ENCODE measurements around the gene GBE1. TPM values are rescaled to one million over a fixed set of nuclear protein-coding genes. Genes with fewer than 3 reads are reported as not detected.

Gene GBE1
- total and polyA plus RNA-seq, 2 donors (not counting 1 experiment from before 2014, with no cell fraction given): 153 to 232 TPM

DNA sequence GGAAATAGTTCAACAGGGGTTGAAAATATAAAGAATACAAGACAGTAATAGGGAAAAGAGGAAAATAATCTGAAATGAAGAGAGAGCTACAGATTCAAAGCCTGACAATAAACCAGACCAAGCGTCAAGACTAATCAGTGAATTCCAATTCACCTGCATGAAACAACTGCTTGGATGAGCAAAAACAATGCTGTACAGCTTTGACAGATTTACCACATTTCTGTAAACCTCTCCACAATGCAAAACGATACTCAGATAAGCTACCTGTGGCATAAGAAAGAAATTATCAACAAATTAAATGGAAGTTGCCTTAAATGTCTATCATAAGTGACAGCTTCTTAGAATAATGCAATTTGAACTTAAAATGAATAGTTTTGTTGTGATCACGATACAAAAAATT, 65.4 kb downstream of the GBE1 start:
- H4K20me1 ChIP-seq (ENCODE audit: control insufficient read depth, extremely low read depth, insufficient read depth, low read length): no peaks in the 10 kb centered on the region
- H3K36me3 ChIP-seq (ENCODE audit: control insufficient read depth, insufficient read depth, low read length): no peaks in the 10 kb centered on the region
- no peak overlapping the region for H3K4me3 ChIP-seq (replicated peaks in 1 of 4; ENCODE audit: control extremely low read depth in 1 of 4, insufficient read depth in 1 of 4, low read depth in 3 of 4, low read length in 4 of 4)
- no peak for TF ChIP-seq EZH2 (IDR thresholded peaks at IDR 0.05; ENCODE audit: low read length, missing control alignments)
- no peak for TF ChIP-seq CTCF (conservative IDR thresholded peaks at IDR 0.05 in 1 of 2, IDR thresholded peaks at IDR 0.05 in 1 of 2; ENCODE audit: low read depth in 1 of 2, low read length in 2 of 2)
- no peaks in the 10 kb centered on the region for H3K9me3 ChIP-seq (ENCODE audit: control insufficient read depth, insufficient read depth, low read depth, low read length)
- no peak overlapping the region for H3K27ac ChIP-seq (ENCODE audit: insufficient read depth, low read length)
- H3K9ac ChIP-seq (ENCODE audit: insufficient read depth, low read length): no peak overlapping the region
- H2AFZ ChIP-seq (ENCODE audit: low read length): no peak overlapping the region
- no peaks in the 10 kb centered on the region for H3K4me1 ChIP-seq (ENCODE audit: control insufficient read depth, extremely low read depth, insufficient read depth, low read length)
- DNase-seq (ENCODE audit: low read depth in 2 of 2): no peak
- peaks cover 7% of the 10 kb centered on the region for H3K79me2 ChIP-seq (ENCODE audit: control insufficient read depth, insufficient read depth, low read length)
- H3K27me3 ChIP-seq (ENCODE audit: control insufficient read depth, insufficient read depth, low read length): no peaks in the 10 kb centered on the region
- no peak overlapping the region for H3K4me2 ChIP-seq (ENCODE audit: extremely low read depth, insufficient read depth, low read length)

DNA sequence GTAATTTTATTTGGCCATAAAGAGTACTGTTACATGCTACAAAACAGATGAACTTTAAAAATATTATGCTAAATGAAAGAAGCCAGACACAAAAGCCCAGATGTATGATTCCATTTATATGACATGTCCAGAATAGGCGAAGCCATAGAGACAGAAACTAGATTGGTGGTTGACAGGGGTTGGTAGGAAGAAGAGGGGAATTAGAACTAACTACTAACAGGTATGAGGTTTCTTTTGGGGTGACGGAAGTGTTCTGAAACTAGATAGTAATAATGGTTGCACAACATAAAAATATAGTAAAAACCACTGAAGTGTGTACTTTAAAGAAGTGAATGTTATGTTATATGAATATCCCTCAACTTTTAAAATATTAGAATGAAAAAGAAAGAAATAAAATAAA, 66.1 kb downstream of the GBE1 start:
- Histone ChIP-seq H3K27ac (ENCODE audit: insufficient read depth, low read length) (no peak overlapping the region), H3K27me3 (ENCODE audit: control insufficient read depth, insufficient read depth, low read length) (no peaks in the 10 kb centered on the region), H3K4me3 (replicated peaks in 1 of 4; ENCODE audit: control extremely low read depth in 1 of 4, insufficient read depth in 1 of 4, low read depth in 3 of 4, low read length in 4 of 4) (no peak overlapping the region), H3K79me2 (ENCODE audit: control insufficient read depth, insufficient read depth, low read length) (peaks cover 7% of the 10 kb centered on the region), H3K36me3 (ENCODE audit: control insufficient read depth, insufficient read depth, low read length) (no peaks in the 10 kb centered on the region), H2AFZ (ENCODE audit: low read length) (no peak overlapping the region), H4K20me1 (ENCODE audit: control insufficient read depth, extremely low read depth, insufficient read depth, low read length) (no peaks in the 10 kb centered on the region), H3K9me3 (ENCODE audit: control insufficient read depth, insufficient read depth, low read depth, low read length) (no peaks in the 10 kb centered on the region), H3K4me2 (ENCODE audit: extremely low read depth, insufficient read depth, low read length) (no peak overlapping the region), H3K9ac (ENCODE audit: insufficient read depth, low read length) (no peak overlapping the region), H3K4me1 (ENCODE audit: control insufficient read depth, extremely low read depth, insufficient read depth, low read length) (no peaks in the 10 kb centered on the region)
- DNase-seq (ENCODE audit: low read depth in 2 of 2): no peak
- TF ChIP-seq CTCF (conservative IDR thresholded peaks at IDR 0.05 in 1 of 2, IDR thresholded peaks at IDR 0.05 in 1 of 2; ENCODE audit: low read depth in 1 of 2, low read length in 2 of 2) (no peak), EZH2 (IDR thresholded peaks at IDR 0.05; ENCODE audit: low read length, missing control alignments) (no peak)

DNA sequence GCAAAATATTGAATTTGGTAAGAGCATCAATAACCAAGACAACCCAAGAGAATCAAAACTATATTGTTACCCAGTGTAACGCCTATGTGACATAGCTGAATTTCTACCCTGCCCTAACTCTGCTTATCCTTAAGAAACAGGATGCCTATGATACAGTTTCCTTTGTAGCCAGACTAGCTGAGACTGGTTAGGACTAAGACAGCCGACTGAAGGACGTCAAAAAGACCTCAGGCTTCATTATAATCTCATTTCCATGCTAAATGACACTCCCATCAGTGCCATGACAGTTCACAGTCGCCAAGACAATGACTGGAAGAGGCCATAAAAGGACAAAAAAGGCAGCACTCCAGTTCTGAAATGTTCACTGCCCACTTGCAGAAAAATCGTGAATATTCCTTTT, 66.8 kb downstream of the GBE1 start:
- no peaks in the 10 kb centered on the region for H3K4me1 ChIP-seq (ENCODE audit: control insufficient read depth, extremely low read depth, insufficient read depth, low read length)
- H3K4me2 ChIP-seq (ENCODE audit: extremely low read depth, insufficient read depth, low read length): no peak overlapping the region
- H3K9me3 ChIP-seq (ENCODE audit: control insufficient read depth, insufficient read depth, low read depth, low read length): no peaks in the 10 kb centered on the region
- H3K79me2 ChIP-seq (ENCODE audit: control insufficient read depth, insufficient read depth, low read length): peaks cover 10% of the 10 kb centered on the region
- no peak for TF ChIP-seq EZH2 (IDR thresholded peaks at IDR 0.05; ENCODE audit: low read length, missing control alignments)
- no peak for TF ChIP-seq CTCF (conservative IDR thresholded peaks at IDR 0.05 in 1 of 2, IDR thresholded peaks at IDR 0.05 in 1 of 2; ENCODE audit: low read depth in 1 of 2, low read length in 2 of 2)
- no peaks in the 10 kb centered on the region for H3K36me3 ChIP-seq (ENCODE audit: control insufficient read depth, insufficient read depth, low read length)
- H4K20me1 ChIP-seq (ENCODE audit: control insufficient read depth, extremely low read depth, insufficient read depth, low read length): no peaks in the 10 kb centered on the region
- H3K4me3 ChIP-seq (replicated peaks in 1 of 4; ENCODE audit: control extremely low read depth in 1 of 4, insufficient read depth in 1 of 4, low read depth in 3 of 4, low read length in 4 of 4): no peak overlapping the region
- no peak overlapping the region for H3K9ac ChIP-seq (ENCODE audit: insufficient read depth, low read length)
- no peak overlapping the region for H2AFZ ChIP-seq (ENCODE audit: low read length)
- no peak for DNase-seq (ENCODE audit: low read depth in 2 of 2)
- no peak overlapping the region for H3K27ac ChIP-seq (ENCODE audit: insufficient read depth, low read length)
- no peaks in the 10 kb centered on the region for H3K27me3 ChIP-seq (ENCODE audit: control insufficient read depth, insufficient read depth, low read length)
